A549 (cell line): ENCODE measurements around the gene AKIP1. TPM values are rescaled to one million over a fixed set of nuclear protein-coding genes. Genes with fewer than 3 reads are reported as not detected.

Experiments
- ATAC-seq, 2 experiments: fragments of 200-7000 bp in 1 of 2; fragments of >200 bp in 1 of 2; cut with Nextera tagmentation in 1 of 2; cut with Tn5 transposase in 1 of 2; 3 replicates each; pipeline versions ENCODE4 v1.8.0 to v1.9.1; 2018 to 2020; ENCODE audit warnings: mild to moderate bottlenecking in 1 of 2, moderate library complexity in 1 of 2
- CTCF ChIA-PET: fragments of 300-600 bp; sonication (Branson Sonifier 250); formaldehyde crosslinking; extraction: SDS; loops from one replicate; lab custom pipeline; 2021; ENCODE audit warnings: antibody characterized with exemption, inconsistent platforms; lab: Yijun Ruan, JAX
- POLR2A ChIA-PET: fragments of 350-600 bp; formaldehyde crosslinking; extraction: SDS; loops from one replicate; lab custom pipeline; 2021; ENCODE audit warnings: antibody characterized with exemption, inconsistent platforms; lab: Yijun Ruan, JAX
- DNase-seq, 2 experiments: peaks; one replicate each; pipeline versions ENCODE4 v3.0.0 to v3.0.0-alpha.2; 2011 to 2016; ENCODE audit warnings: low read depth in 1 of 2, low spot score in 1 of 2
- FAIRE-seq: peaks from 2 replicates; lab custom pipeline; 2011; peaks lifted over from hg19 to GRCh38; lab: Jason Lieb, UNC
- H3K27ac ChIP-seq, 2 experiments: fragments of >200 bp; sonication (Bioruptor Twin); formaldehyde crosslinking; 3 replicates each; pipeline ENCODE4 v1.5.1; 2016 to 2017
- H3K4me1 ChIP-seq: fragments of >200 bp; sonication (Bioruptor Twin); formaldehyde crosslinking; 3 replicates; pipeline ENCODE4 v1.6.1; 2016
- H3K4me2 ChIP-seq: fragments of >200 bp; sonication (Bioruptor Twin); formaldehyde crosslinking; 3 replicates; pipeline ENCODE4 v1.6.1; 2016
- H3K4me3 ChIP-seq: fragments of >200 bp; sonication (Bioruptor Twin); formaldehyde crosslinking; 3 replicates; pipeline ENCODE4 v1.5.1; 2016
- H3K9me3 ChIP-seq: fragments of >200 bp; sonication (Bioruptor Twin); formaldehyde crosslinking; 3 replicates; pipeline ENCODE4 v1.6.1; 2016
- ATOH8 ChIP-seq: fragments of 250-450 bp; sonication (Bioruptor Pico); IDR thresholded peaks from 2 replicates; pipeline ENCODE4 v1.5.0; 2020; ENCODE audit warnings: low read depth, mild to moderate bottlenecking, moderate library complexity
- BHLHE40 ChIP-seq: IDR thresholded peaks from 2 replicates; pipeline ENCODE4 v1.6.1; 2012; ENCODE audit warnings: low read depth, low read length, inconsistent platforms
- CBX2 ChIP-seq: fragments of 200-600 bp; sonication (generic); IDR thresholded peaks from 2 replicates; pipeline ENCODE4 v1.6.1; 2016; ENCODE audit warnings: low read depth, mild to moderate bottlenecking, borderline replicate concordance
- CBX8 ChIP-seq: fragments of 200-600 bp; sonication (generic); IDR thresholded peaks from 2 replicates; pipeline ENCODE4 v1.6.1; 2016
- CHD4 ChIP-seq: fragments of 200-600 bp; sonication (generic); IDR thresholded peaks from 2 replicates; pipeline ENCODE4 v1.6.1; 2016; ENCODE audit warnings: antibody characterized with exemption, mild to moderate bottlenecking, borderline replicate concordance
- EHF ChIP-seq: fragments of 250-450 bp; sonication (Bioruptor Pico); IDR thresholded peaks from 2 replicates; pipeline ENCODE4 v1.5.0; 2020; ENCODE audit warnings: mild to moderate bottlenecking
- EHMT2 ChIP-seq: fragments of 200-600 bp; sonication (generic); IDR thresholded peaks from 2 replicates; pipeline ENCODE4 v1.6.1; 2016; ENCODE audit warnings: antibody characterized with exemption, low read depth, mild to moderate bottlenecking, moderate library complexity
- ELK1 ChIP-seq: fragments of 150-350 bp; IDR thresholded peaks from 2 replicates; pipeline ENCODE4 v1.6.1; 2014; ENCODE audit warnings: low read depth, mild to moderate bottlenecking, low read length
- EP300 ChIP-seq, 2 experiments: fragments of >200 bp; sonication (Bioruptor Twin); formaldehyde crosslinking; IDR thresholded peaks; 2 replicates in 1 of 2; 3 replicates in 1 of 2; pipeline ENCODE4 v1.6.1; 2016 to 2017
- GATA3 ChIP-seq: IDR thresholded peaks from 2 replicates; pipeline ENCODE4 v1.6.1; 2012; ENCODE audit warnings: borderline replicate concordance
- HDAC2 ChIP-seq: fragments of 200-600 bp; sonication (generic); IDR thresholded peaks from 2 replicates; pipeline ENCODE4 v1.6.1; 2016
- HES2 ChIP-seq: fragments of >200 bp; sonication (Bioruptor Twin); formaldehyde crosslinking; IDR thresholded peaks from 2 replicates; pipeline ENCODE4 v1.6.1; 2016
- HEYL ChIP-seq: fragments of 250-450 bp; sonication (Bioruptor Pico); IDR thresholded peaks from 2 replicates; pipeline ENCODE4 v1.8.0; 2021; ENCODE audit warnings: mild to moderate bottlenecking, moderate library complexity
- JUN ChIP-seq, 2 experiments: fragments of >200 bp; sonication (Bioruptor Twin); formaldehyde crosslinking; IDR thresholded peaks; 2 replicates in 1 of 2; 3 replicates in 1 of 2; pipeline ENCODE4 v1.6.1; 2016 to 2017
- JUNB ChIP-seq: fragments of >200 bp; sonication (Bioruptor Twin); formaldehyde crosslinking; IDR thresholded peaks from 2 replicates; pipeline ENCODE4 v1.6.1; 2016
- KDM1A ChIP-seq: fragments of 200-600 bp; sonication (generic); IDR thresholded peaks from 2 replicates; pipeline ENCODE4 v1.6.1; 2016; ENCODE audit warnings: low read depth, mild to moderate bottlenecking
- KDM5A ChIP-seq: fragments of 200-600 bp; sonication (generic); IDR thresholded peaks from 2 replicates; pipeline ENCODE4 v1.6.1; 2016; ENCODE audit warnings: antibody characterized with exemption, mild to moderate bottlenecking
- NFE2L2 ChIP-seq: fragments of 150-350 bp; conservative IDR thresholded peaks from 2 replicates; pipeline ENCODE4 v1.6.1; 2014; ENCODE audit warnings: low read length
- NR3C1 ChIP-seq: fragments of >200 bp; sonication (Bioruptor Twin); formaldehyde crosslinking; IDR thresholded peaks from 3 replicates; pipeline ENCODE4 v1.6.1; 2017
- POLR2A ChIP-seq: IDR thresholded peaks from 2 replicates; pipeline ENCODE4 v1.6.1; 2012; ENCODE audit warnings: mild to moderate bottlenecking, low read length
- RAD21 ChIP-seq, 2 experiments: fragments of >200 bp in 1 of 2; sonication (Bioruptor Twin) in 1 of 2; formaldehyde crosslinking in 1 of 2; IDR thresholded peaks in 1 of 2; conservative IDR thresholded peaks in 1 of 2; 2 replicates in 1 of 2; 3 replicates in 1 of 2; pipeline ENCODE4 v1.6.1; 2012 to 2018; ENCODE audit warnings: inconsistent platforms in 1 of 2
- RFX5 ChIP-seq: fragments of 450-650 bp; IDR thresholded peaks from 2 replicates; pipeline ENCODE4 v1.7.1; 2014; ENCODE audit warnings: antibody characterized with exemption, mild to moderate bottlenecking, moderate library complexity
- SMC3 ChIP-seq: fragments of >200 bp; sonication (Bioruptor Twin); formaldehyde crosslinking; IDR thresholded peaks from 3 replicates; pipeline ENCODE4 v1.6.1; 2018; ENCODE audit warnings: inconsistent platforms
- SREBF2 ChIP-seq: fragments of 450-650 bp; IDR thresholded peaks from 2 replicates; pipeline ENCODE4 v1.6.1; 2014; ENCODE audit warnings: mild to moderate bottlenecking, moderate library complexity
- ZNF302 ChIP-seq: fragments of 250-450 bp; sonication (Bioruptor Pico); IDR thresholded peaks from 2 replicates; pipeline ENCODE4 v1.9.0; 2021; ENCODE audit warnings: inconsistent platforms, mild to moderate bottlenecking, moderate library complexity
- WGBS: methylation state at CpG from one replicate; pipeline ENCODE4 v1.1.6; 2017; ENCODE audit errors: missing lambda C conversion rate; 5-methylcytosine and 5-hydroxymethylcytosine counted together
- polyA plus RNA-seq, 4 experiments: library from polyadenylated mRNA; depleted of rRNA in 3 of 4; stranded (reverse); fragments of >200 nt; fragmentation: RNase III in 1 of 4; extraction: RNeasy Plus Mini Kit Qiagen cat#74134 plus additional on column Dnase treatment in 1 of 4; gene quantifications; 2 replicates in 3 of 4; 3 replicates in 1 of 4; pipeline ENCODE4 v1.2.3, GENCODE V29; 2011 to 2017

The AKIP1 gene
- polyA plus RNA-seq, 2 of the 4 experiments (the other 2 are of a cell fraction): 57.7 to 66.7 TPM

- TF ChIP-seq KDM5A: no peak
- TF ChIP-seq CBX8: no peak
- TF ChIP-seq SMC3: no peak
- TF ChIP-seq ATOH8 (CRISPR knock-in tag): no peak
- no peak for TF ChIP-seq ELK1
- no peak for TF ChIP-seq RAD21 (conservative IDR thresholded peaks at IDR 0.05 in 1 of 2, IDR thresholded peaks at IDR 0.05 in 1 of 2)
- no peak for TF ChIP-seq GATA3
- no peak for TF ChIP-seq NFE2L2
- TF ChIP-seq KDM1A: no peak
- ChIA-PET CTCF (interaction anchor here (1.4 to 3.5 kb wide), 3 partner anchors 12 to 211 kb away, joined by 8 to 17 read pairs (median 13); no protein-coding TSS in a partner anchor), POLR2A (interaction anchor here (0.7 kb wide), 1 partner anchor 332 kb away, joined by 3 read pairs; no protein-coding TSS in a partner anchor)
- H3K9me3 ChIP-seq: no peaks in the 10 kb centered on the region
- H3K4me3 ChIP-seq: no peak overlapping the region
- FAIRE-seq (no peak), ATAC-seq (no peak), DNase-seq (no peak)
- 90% methylated on average over 5 of the region's 5 CpGs for WGBS
- H3K4me1 ChIP-seq: no peaks in the 10 kb centered on the region
- no peak overlapping the region for H3K4me2 ChIP-seq
- no peak overlapping the region for H3K27ac ChIP-seq
Measured at GRCh38 chr11:8926236-8926635, 15.2 kb downstream of the AKIP1 start.

GRCh38 chr11:8927233-8927632, 16.2 kb downstream of the AKIP1 start:
- CTCF ChIA-PET: interaction anchor here (0.7 to 3.5 kb wide), 4 partner anchors 9 to 32 kb away, joined by 3 to 17 read pairs (median 8); no protein-coding TSS in a partner anchor
- Histone ChIP-seq H3K4me1 (no peaks in the 10 kb centered on the region), H3K27ac (no peak overlapping the region), H3K4me2 (no peak overlapping the region)
- ATAC-seq: no peak
- POLR2A ChIA-PET: no interaction called here
- no peak for DNase-seq
- 88% methylated on average over 5 of the region's 5 CpGs for WGBS
- FAIRE-seq: no peak
- no peak for TF ChIP-seq KDM1A
- TF ChIP-seq ZNF302 (CRISPR knock-in tag): no peak
- no peak for TF ChIP-seq CBX8
- no peak for TF ChIP-seq EP300 (IDR thresholded peaks at IDR 0.05)
- no peak for TF ChIP-seq RFX5
- TF ChIP-seq HEYL: no peak
- no peak for TF ChIP-seq JUNB
- no peak for TF ChIP-seq HES2
- no peak for TF ChIP-seq KDM5A
- no peak for TF ChIP-seq SREBF2
- TF ChIP-seq CHD4: no peak
- TF ChIP-seq HDAC2: no peak
- no peak for TF ChIP-seq BHLHE40
- no peak for TF ChIP-seq CBX2
- TF ChIP-seq JUN (IDR thresholded peaks at IDR 0.05): no peak
- TF ChIP-seq EHF (CRISPR knock-in tag): no peak
- no peak for TF ChIP-seq NFE2L2
- TF ChIP-seq NR3C1: no peak
- no peak for TF ChIP-seq EHMT2
- TF ChIP-seq, all 56 proteins: peak for 0
- Histone ChIP-seq H3K4me3 (no peak overlapping the region), H3K9me3 (no peaks in the 10 kb centered on the region)

- DNase-seq: no peak
- Histone ChIP-seq H3K9me3 (no peaks in the 10 kb centered on the region), H3K4me1 (no peaks in the 10 kb centered on the region), H3K4me3 (no peak overlapping the region), H3K27ac (no peak overlapping the region), H3K4me2 (no peak overlapping the region)
- no peak for FAIRE-seq
- POLR2A ChIA-PET: no interaction called here
- CTCF ChIA-PET: interaction anchor here (1.1 to 3.5 kb wide), 4 partner anchors 10 to 31 kb away, joined by 3 to 17 read pairs (median 8); no protein-coding TSS in a partner anchor
- ATAC-seq: no peak
- 92% methylated on average over 4 of the region's 4 CpGs for WGBS
- TF ChIP-seq POLR2A: no peak
Measured at GRCh38 chr11:8928205-8928604, 17.2 kb downstream of the AKIP1 start.
